IPS-18a (cell line): ENCODE results near the gene SUMF1.
"Not testable (repeated sequence)": the region's sequence is repeated elsewhere in the genome, so short reads cannot be mapped to it uniquely, and the experiment has no call there.

Experiments
- H3K27ac ChIP-seq: one replicate; pipeline ENCODE4 v1.5.1; 2013; ENCODE audit warnings: low read length
- H3K27me3 ChIP-seq: one replicate; pipeline ENCODE4 v1.6.1; 2013; ENCODE audit warnings: mild to moderate bottlenecking, low read length; ENCODE audit not compliant: control insufficient read depth, insufficient read depth
- H3K36me3 ChIP-seq: one replicate; pipeline ENCODE4 v1.6.1; 2013; ENCODE audit warnings: low read depth, low read length; ENCODE audit not compliant: control insufficient read depth
- H3K4me1 ChIP-seq: one replicate; pipeline ENCODE4 v1.6.1; 2013; ENCODE audit warnings: low read depth, low read length; ENCODE audit not compliant: control insufficient read depth
- H3K4me3 ChIP-seq: one replicate; pipeline ENCODE4 v1.5.1; 2013; ENCODE audit warnings: low read length
- H3K9ac ChIP-seq: one replicate; pipeline ENCODE4 v1.6.1; 2013; ENCODE audit warnings: mild to moderate bottlenecking, low read length, moderate library complexity
- H3K9me3 ChIP-seq: one replicate; pipeline ENCODE4 v1.6.1; 2013; ENCODE audit warnings: low read depth, low read length; ENCODE audit not compliant: control insufficient read depth

Gene SUMF1

DNA sequence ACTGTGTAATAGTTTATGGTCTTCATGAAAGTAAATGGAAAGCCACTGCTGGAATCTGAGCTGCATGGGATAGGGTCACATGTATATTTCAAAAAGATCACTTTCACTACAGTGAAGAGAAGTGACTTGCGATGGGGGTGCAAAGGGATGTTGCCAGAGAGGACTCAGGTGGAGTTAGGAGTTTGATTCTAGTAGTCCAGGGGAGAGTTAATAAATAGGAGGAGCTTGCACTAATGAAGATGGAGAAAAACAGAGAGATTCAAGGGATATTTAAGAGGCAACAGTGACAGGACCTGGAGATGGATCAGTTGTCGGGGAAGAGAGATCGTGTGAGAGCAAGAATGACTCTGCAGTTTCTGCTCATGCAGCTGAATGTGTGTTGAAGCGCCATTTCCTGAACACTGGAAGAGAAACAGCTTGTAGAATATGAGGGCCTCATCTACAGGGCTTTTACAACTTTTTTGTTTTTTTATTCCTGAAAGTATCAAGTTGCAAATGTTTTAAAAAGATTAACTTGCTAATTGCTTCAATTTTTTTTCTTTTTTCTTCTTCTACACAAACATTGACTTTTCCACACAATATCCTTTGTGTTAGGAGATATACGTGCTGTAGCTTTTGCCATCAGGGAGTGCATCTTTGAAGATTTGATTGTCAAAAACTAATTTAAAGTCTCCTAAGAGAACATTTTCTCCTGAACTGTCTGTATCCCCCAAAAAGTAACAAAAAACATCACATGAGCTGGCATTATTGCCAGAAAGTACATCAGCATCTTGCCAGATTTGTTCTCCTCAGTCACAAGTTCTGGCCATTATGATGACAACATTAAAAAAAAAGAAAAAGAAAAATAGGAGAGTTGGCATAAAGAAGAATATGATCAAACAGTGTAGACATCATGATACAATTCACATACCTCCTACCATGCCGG, 126.4 kb downstream of the SUMF1 start:
- no peak overlapping the region for H3K9ac ChIP-seq

DNA sequence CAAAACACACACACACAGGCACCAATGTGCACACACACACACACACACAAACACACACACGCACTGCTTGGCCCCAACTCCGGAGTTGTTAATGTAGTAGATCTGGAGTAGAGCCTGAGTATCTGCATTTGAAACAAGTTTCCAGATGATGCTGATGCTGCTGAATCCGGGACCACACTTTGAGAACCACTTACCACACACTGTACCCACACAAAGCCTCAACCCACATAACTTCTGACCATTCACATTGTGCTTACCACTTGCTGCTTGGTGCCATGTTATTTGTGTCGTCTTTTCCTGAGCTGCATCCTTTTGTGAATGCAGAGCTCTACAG, 127.0 kb downstream of the SUMF1 start:
- no peak overlapping the region for H3K27ac ChIP-seq
- peaks cover 3% of the 10 kb centered on the region for H3K4me1 ChIP-seq
- no peaks in the 10 kb centered on the region for H3K27me3 ChIP-seq
- no peak overlapping the region for H3K9ac ChIP-seq
- H3K36me3 ChIP-seq = no peaks in the 10 kb centered on the region
- no peak overlapping the region for H3K4me3 ChIP-seq
- H3K9me3 ChIP-seq = no peaks in the 10 kb centered on the region

More for the DNA sequence above, 126.4 kb downstream of the SUMF1 start:
- Histone ChIP-seq H3K9me3 (no peaks in the 10 kb centered on the region), H3K27me3 (no peaks in the 10 kb centered on the region), H3K27ac (no peak overlapping the region), H3K4me3 (no peak overlapping the region), H3K4me1 (no peaks in the 10 kb centered on the region), H3K36me3 (no peaks in the 10 kb centered on the region)

DNA sequence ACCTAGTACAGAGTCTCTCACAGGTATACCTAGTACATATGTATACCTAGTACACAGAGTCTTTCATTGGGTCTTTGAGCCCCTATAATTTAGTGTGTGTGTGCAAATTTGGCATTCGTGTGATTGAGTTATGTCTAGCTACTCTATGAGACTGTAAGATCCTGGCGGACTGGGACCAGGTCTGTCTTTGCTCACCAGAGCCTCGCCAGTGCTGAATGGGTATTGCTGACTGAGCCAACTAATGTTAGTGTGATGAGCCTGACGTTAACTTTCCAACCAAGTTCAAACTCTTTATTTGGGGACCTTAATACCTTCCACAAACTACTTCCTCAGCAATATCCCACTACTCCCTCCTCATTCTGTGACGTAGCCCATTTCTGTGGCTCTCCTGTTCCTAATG, 128.3 kb downstream of the SUMF1 start:
- no peak overlapping the region for H3K27ac ChIP-seq
- H3K36me3 ChIP-seq = no peaks in the 10 kb centered on the region
- no peaks in the 10 kb centered on the region for H3K9me3 ChIP-seq
- H3K4me3 ChIP-seq = no peak overlapping the region
- no peak overlapping the region for H3K9ac ChIP-seq
- H3K4me1 ChIP-seq = peaks cover 4% of the 10 kb centered on the region
- H3K27me3 ChIP-seq = no peaks in the 10 kb centered on the region

DNA sequence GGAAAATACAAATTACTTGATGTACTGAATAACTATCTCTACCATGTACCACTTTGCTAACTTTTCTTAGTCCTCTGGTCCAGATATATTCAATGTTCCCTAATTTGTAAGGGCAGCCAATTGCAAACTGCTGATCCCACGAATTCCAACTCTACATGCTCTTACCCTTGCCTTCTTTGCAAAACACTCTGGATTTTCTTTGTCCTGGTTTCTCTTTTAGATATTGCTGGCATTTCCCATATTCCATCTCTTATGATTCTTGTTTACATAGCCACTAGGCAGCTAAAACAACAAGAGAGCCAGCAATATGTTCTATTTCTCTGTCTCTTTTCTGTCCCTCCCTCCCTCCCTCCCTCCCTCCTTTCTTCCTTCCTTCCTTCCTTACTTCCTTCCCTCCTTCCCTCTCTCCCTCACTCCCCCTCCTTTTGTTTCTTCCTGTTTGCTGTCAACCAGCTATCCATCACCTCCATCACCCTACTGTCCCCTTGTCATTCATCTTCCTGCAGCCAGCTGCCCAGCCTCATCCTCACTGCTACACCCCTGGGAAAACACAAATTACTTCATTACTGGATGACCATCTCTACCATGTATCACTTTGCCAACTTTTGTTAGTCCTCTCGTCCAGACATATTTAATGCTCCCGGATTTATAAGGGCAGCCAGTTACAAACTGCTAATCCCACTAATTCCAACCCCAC, 130.1 kb downstream of the SUMF1 start:
- no peaks in the 10 kb centered on the region for H3K27me3 ChIP-seq
- H3K27ac ChIP-seq = no peak overlapping the region
- no peaks in the 10 kb centered on the region for H3K9me3 ChIP-seq
- H3K36me3 ChIP-seq = no peaks in the 10 kb centered on the region
- H3K9ac ChIP-seq = no peak overlapping the region
- H3K4me3 ChIP-seq = no peak overlapping the region
- H3K4me1 ChIP-seq = peaks cover 13% of the 10 kb centered on the region

DNA sequence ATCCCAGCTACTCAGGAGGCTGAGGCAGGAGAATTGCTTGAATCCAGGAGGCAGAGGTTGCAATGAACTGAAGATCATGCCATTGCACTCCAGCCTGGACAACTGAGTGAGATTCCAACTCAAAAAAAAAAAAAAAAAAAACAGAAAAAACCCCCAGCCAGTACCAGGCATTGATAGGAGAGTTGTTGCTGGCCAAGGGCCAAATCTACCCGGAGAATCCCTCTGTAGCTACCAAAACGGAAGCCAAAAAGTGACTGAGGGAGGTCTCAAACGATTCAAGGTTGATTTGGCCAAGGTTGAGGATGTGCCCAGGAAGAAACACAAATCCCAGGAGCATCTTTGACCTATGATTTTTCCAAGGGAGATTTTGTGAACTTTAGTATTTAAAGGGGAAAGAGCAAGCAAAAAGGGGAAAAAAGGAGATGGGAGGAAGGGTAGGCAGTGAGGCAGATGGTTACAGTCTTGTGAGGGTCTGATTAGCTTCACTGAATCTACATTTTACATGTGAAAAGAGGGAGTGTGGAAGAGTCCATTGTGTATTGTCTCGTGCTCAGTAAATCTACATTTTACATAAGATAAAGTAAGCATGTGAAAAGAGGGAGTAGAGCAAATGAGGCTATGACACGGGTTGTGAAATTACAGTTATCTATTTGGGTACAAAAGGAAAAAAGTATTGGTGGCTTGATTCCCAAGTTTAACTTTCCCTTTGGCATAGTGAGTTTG, 131.1 kb downstream of the SUMF1 start:
- Histone ChIP-seq H3K27me3 (no peaks in the 10 kb centered on the region), H3K4me3 (no peak overlapping the region), H3K9ac (no peak overlapping the region), H3K27ac (no peak overlapping the region), H3K36me3 (no peaks in the 10 kb centered on the region), H3K9me3 (no peaks in the 10 kb centered on the region), H3K4me1 (peaks cover 14% of the 10 kb centered on the region)

DNA sequence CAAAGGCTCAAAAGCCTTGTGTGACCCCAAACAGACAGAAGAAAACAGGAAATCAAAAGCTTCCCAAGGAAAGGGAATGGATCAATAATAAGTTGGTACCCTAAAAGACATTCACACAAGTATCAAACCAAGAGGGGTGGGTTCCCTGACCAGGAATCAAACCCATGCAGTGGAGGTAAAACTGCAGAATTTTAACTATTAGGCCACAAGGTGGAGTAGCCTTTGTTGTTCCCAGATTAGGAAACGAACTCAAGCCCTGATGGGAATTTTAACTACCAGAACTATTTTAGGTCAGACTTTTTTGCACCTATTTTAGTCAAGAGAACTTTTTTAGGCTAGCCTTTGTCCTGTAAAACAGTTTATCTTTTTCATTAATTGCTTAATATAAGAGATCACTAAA, 132.5 kb downstream of the SUMF1 start:
- Histone ChIP-seq H3K36me3 (no peaks in the 10 kb centered on the region), H3K4me1 (peaks cover 14% of the 10 kb centered on the region), H3K4me3 (no peak overlapping the region), H3K27ac (no peak overlapping the region), H3K27me3 (no peaks in the 10 kb centered on the region), H3K9me3 (no peaks in the 10 kb centered on the region), H3K9ac (no peak overlapping the region)

DNA sequence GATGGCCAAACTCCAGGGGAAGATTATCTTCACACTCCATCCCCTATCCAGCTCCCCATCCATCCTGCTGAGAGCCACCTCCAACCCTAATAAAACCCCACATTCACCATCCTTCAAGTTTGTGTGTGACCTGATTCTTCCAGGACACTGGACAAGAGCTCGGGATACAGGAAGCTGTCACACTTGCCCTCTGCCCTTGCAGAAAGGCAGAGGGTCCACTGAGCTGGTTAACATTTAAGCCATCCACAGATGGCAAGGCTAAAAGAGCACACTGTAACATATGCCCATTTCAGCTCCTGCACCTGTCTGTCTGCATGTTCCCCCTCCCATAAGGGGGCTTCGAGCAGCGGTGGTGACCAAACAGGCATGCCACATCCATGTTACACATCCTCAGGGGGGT, 134.1 kb downstream of the SUMF1 start:
- Histone ChIP-seq H3K9ac (no peak overlapping the region), H3K4me3 (no peak overlapping the region), H3K36me3 (no peaks in the 10 kb centered on the region), H3K27me3 (no peaks in the 10 kb centered on the region), H3K4me1 (peaks cover 14% of the 10 kb centered on the region), H3K9me3 (peaks cover 3% of the 10 kb centered on the region), H3K27ac (no peak overlapping the region)

DNA sequence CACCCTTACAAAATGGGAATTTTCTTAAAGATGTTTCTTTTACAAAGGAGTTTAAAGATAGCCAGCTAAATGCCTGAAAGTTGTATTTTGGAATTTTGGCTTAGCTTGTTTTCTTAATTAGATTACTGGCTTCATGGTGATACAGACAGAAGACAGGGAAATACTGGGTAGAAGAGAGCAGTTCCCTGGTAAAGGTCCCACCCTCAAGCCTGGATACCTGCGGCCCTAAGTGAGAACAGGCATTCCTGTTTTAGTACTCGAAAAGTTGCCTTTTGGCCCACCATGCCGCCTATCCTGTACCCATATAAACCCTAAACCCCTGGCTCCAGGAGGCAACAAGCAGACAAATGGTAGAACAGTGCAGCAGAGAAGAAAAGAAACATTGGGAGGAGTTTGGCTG, 134.5 kb downstream of the SUMF1 start:
- peak overlapping the region; percentile 17 for H3K27ac ChIP-seq

DNA sequence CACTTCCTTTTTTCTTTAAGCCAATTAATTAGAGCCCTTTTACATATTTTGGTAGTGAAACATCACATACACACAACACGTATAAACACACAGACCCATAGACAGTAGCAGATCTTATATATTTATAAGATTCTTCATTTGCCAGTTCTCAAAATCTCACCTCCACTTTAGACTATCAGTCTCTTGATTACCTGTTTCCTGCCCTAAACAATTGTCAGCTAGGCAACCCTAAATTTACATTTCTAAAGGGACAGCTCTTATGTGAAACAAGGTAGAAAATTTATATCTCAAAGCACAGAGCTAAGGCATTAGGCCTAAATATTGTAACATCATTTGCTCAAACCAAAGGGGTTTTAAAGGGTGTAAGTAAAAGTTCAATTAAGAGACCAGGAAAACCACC, 135.0 kb downstream of the SUMF1 start:
- no peaks in the 10 kb centered on the region for H3K36me3 ChIP-seq
- no peak overlapping the region for H3K9ac ChIP-seq
- H3K4me1 ChIP-seq = peaks cover 14% of the 10 kb centered on the region
- no peaks in the 10 kb centered on the region for H3K27me3 ChIP-seq
- peak overlapping the region; percentile 17 for H3K27ac ChIP-seq
- H3K9me3 ChIP-seq = peaks cover 3% of the 10 kb centered on the region
- no peak overlapping the region for H3K4me3 ChIP-seq

More for the DNA sequence above, 134.5 kb downstream of the SUMF1 start:
- H3K9ac ChIP-seq = no peak overlapping the region
- H3K36me3 ChIP-seq = no peaks in the 10 kb centered on the region
- H3K27me3 ChIP-seq = no peaks in the 10 kb centered on the region
- no peak overlapping the region for H3K4me3 ChIP-seq
- peaks cover 14% of the 10 kb centered on the region for H3K4me1 ChIP-seq
- H3K9me3 ChIP-seq = peaks cover 3% of the 10 kb centered on the region

DNA sequence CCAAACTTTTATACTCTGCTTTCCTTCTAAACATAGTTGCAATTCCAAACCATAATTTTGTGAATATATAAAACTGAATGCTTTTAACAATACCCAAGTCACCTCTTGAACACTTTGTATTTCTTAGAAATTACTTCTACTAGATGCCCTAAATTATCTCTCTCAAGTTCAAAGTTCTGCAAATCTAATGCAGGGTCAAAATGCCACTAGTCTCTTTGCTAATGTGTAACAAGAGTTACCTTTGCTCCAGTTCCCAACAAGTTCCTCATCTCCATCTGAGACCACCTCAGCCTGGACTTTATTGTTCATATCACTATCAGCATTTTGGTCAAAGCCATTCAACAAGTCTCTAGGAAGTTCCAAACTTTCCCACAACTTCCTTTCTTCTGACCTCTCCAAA, 137.3 kb downstream of the SUMF1 start:
- H3K27me3 ChIP-seq, H3K9me3 ChIP-seq, H3K4me1 ChIP-seq, H3K9ac ChIP-seq, H3K4me3 ChIP-seq, H3K36me3 ChIP-seq, H3K27ac ChIP-seq: not testable (repeated sequence)

DNA sequence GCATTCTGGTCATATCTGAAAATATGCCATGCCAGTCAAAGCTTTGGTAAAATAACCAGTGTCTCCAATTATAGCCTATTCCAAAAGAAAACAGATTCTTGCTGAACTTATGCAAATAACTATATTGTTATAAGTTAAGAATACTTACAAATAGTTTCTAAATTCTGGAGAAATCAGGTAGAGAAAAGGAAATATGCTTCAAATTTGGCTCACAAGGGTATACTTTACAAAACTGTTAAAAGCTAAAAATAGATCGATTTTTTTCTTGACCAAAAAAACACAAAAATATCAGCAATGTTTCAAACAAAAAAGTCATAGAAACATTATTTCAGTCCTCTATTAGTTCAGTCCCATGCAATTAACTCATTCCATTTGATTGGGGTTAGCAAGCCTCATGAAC, 140.2 kb downstream of the SUMF1 start:
- Histone ChIP-seq H3K4me1 (no peaks in the 10 kb centered on the region), H3K27me3 (no peaks in the 10 kb centered on the region), H3K9me3 (peaks cover 3% of the 10 kb centered on the region), H3K9ac (no peak overlapping the region), H3K4me3 (no peak overlapping the region), H3K27ac (no peak overlapping the region), H3K36me3 (no peaks in the 10 kb centered on the region)
